GM19324 (cell line): ENCODE results near the gene HELZ.
"Not testable (repeated sequence)": the region's sequence is repeated elsewhere in the genome, so short reads cannot be mapped to it uniquely, and the experiment has no call there.

Experiments
- ATAC-seq: cut with Tn5 transposase; IDR thresholded peaks from one replicate; pipeline ENCODE4 v1.9.1; 2021; ENCODE audit warnings: mild to moderate bottlenecking, moderate library complexity; ENCODE audit not compliant: unreplicated experiment, low FRiP score

HELZ gene

DNA sequence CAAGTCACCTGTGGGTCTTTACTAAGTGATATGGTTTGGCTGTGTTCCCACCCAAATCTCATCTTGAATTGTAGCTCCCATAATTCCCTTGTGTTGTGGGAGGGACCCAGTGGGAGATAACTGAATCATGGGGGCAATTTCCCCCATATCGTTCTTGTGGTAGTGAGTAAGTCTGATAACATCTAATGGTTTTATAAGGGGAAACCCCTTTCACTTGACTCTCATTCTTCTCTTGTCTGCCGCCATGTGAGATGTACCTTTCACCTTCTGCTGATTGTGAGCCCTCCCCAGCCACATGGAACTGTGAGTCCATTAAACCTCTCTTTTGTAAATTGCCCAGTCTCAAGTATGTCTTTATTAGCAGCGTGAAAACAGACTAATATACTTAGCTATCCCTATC lies 48.0 kb downstream of the HELZ start:
- ATAC-seq, result not testable (repeated sequence)

DNA sequence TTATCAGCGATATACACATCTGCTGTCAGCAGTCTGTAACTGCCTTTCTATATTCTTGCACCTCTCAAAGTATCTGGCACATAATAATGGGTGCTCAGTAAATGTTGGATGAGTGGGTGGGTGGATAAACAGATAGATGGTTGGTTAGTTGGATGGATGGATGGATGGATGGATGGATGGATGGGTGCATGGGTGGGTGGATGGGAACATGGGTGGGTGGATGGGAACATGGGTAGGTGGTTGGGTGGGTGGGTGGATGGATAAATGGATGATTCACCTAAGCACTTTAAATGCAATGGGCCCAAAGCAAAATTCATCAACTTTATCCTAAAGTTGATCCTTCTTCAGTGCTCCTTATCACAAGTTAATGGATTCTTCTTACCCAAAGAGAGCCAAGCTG lies 48.6 kb downstream of the HELZ start:
- no peak for ATAC-seq

DNA sequence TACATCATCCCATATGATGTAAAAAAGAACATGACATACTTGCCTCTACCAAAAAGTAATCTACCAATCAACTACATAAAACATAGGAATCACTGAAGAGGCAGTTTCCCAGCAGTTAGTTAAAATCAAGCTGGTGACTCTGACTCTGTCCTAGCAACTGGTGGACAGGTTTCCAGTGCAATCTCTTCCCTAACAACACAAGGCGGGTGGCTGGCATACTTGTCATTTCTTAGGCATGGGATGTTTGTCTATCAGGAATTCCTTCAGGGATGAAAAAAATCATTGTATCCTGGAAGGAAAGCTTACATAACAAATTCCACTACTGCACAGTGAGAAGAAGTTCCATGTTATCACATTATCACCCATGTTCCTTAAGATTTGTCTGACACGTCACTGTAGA lies 50.9 kb downstream of the HELZ start:
- no peak for ATAC-seq

DNA sequence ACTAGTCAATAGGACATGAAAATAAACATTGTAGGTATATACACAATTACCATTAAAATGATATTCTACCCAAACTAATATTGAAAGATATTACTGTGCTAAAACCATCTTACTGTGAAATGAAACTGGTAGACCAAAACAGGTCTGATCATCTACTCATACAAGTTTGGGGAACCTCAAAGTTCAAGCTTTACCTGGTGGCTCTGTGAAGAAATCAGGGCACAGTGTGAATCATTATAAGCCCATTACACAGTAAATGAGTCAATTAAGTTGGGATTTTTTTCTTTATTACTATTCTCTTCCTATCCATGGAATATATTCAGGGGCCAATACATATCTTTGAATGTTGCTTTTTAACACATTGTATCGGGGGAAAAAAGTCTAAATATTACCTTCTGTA lies 57.1 kb downstream of the HELZ start:
- no peak for ATAC-seq

DNA sequence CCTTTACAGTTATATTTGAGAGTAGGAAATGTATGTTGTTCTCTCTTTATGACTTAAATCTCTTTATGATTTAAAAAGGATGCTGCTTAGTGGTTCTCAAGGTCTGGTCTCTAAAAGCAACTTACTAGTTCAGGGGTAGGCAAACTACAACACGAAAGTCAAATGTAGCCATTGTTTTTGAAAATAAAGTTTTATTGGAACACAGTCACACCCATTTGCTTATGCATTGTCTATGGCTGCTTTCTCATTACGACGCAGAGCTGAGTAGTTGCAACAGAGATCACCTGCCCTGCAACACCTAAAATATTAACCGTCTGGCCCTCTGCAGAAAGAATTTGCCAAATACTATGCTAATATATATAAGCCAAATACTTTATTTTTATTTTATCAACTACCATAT lies 58.2 kb downstream of the HELZ start:
- no peak for ATAC-seq

DNA sequence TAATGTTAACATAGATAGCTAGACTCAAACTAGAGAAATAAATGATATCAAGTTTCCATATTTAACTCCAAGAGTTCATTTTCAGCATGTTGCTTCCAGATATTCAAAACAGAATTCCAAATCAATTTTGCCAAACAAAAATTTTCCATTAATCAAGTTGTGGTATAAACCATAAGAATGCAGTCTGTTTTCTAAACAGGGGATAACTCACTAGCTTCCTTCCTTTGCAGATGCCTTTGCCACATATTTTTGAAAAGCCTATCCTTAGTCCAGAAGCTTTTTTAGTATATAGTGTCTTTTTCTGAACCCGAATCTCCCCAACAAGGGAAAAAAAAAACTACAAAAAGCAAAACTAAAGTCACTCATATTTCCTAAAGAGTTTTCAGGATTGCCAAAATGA lies 61.5 kb downstream of the HELZ start:
- ATAC-seq, result no peak

DNA sequence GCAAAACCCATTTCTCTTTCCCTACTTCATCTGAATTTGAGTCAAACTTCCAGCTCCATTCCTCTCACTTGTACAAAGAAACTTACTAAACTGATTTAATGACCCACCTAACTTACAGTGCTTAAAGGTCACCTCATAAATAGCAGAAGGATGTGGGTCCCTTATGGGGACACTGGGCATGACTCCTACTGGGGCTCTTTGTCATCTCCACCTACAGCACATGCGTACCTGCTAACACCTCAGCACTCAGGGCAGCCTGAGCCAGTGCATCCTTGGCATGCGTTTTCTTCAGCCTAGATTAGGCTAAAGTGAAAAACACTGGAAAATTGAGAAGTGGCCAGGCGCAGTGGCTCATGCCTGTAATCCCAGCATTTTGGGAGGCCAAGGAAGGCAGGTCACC lies 63.2 kb downstream of the HELZ start:
- ATAC-seq, result no peak

DNA sequence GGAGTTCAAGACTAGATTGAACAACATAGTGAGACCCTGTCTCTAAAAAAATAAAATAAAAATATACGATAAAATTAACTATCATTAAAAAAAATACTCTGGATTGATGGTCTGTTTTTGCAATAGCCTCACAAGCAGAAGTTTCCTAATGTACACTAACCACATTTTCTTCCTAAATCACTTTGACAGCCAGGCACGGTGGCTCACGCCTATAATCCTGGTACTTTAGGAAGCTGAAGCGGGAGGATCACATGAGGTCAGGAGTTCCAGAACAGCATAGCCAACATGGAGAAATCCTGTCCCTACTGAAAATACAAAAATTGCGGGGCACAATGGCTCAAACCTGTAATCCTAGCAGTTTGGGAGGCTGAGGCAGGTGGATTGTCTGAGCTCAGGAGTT lies 64.7 kb downstream of the HELZ start:
- ATAC-seq, result no peak

DNA sequence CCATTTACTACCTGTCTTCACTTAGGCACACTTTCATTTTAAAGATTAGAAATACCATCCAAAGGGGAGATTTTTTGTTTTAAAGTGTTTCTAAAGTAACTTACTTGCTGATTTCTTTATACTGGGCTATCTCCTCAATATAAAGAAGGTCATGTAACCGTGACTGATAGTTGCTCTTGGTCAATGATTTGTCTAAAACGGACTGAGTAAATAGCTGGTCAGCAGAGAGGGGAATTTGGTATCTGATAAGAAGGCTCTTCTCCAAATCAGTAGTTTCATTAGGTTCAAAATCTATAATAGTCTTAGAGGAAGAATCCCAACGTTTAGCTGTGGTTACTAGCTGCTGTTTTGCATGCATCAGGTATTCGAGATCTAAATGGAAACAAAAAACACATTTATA lies 66.4 kb downstream of the HELZ start:
- ATAC-seq, result no peak

DNA sequence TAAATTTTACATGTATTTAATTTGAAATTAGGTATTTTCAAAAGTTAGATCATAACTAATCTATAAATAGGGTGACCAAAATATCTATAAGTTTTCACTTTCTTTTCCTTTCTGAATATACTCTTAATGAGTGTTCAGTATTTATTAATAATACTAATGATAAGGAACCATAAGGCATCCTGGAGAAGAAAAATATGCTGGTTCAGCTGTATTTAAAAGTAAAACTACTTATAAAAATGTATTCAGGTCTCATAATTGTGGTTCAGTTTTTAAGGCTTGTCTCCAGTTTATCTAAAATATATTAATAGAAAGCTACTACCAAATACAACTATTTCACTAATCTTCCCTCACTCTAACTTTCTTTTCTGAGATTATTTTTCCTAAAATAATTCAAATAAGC lies 67.3 kb downstream of the HELZ start:
- ATAC-seq, result no peak

DNA sequence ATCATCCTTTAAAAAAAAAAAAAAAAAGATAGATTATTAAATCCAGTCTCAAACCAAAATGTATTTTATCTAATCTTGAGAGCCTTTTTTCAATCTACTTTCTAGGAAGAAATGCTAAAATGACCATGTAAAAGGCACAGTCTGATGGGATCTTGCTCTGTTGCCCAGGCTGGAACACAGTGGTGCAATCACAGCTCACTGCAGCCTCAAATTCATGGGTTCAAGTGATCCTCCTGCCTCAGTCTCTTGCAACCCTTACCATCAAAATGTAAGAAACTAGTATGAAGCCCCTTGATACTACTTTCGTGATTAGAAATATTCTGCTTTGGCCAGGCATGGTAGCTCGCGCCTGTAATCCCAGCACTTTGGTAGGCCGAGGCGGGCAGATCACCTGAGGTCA lies 70.8 kb downstream of the HELZ start:
- ATAC-seq, result no peak

DNA sequence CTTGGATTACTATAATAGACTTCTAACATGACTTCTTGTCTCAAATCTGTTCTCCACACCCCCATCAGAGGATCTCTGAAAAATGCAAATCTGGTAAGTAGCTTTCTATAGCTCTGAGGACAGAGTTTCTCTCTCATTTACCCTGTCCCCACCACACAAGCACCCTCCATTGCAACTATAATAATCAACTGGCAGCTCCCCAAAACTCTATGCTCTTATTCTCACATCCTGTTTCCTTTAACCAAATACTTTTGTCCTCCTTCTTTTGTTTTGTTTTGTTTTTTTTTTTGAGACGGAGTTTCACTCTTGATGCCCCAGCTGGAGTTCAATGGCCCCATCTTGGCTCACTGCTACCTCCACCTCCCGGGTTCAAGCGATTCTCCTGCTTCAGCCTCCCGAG lies 73.4 kb downstream of the HELZ start:
- peak; percentile 87 for ATAC-seq

DNA sequence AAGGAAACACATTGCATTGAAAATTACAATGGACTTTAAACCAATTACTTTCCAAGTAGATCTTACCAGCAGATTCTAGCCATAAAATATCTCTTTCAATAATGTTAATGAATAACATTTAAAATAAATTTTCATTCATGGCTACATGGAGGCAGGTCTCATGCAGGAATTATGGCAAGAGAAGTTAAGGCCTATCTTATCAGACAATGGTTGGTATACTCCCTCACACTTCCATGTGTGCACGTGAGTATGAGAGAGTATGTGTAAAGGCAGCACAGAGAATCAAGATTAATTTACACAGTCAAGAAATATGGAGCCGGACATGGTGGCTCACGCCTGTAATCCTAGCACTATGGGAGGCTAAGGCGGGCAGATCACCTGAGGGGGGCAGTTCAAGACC lies 76.5 kb downstream of the HELZ start:
- ATAC-seq, result no peak

DNA sequence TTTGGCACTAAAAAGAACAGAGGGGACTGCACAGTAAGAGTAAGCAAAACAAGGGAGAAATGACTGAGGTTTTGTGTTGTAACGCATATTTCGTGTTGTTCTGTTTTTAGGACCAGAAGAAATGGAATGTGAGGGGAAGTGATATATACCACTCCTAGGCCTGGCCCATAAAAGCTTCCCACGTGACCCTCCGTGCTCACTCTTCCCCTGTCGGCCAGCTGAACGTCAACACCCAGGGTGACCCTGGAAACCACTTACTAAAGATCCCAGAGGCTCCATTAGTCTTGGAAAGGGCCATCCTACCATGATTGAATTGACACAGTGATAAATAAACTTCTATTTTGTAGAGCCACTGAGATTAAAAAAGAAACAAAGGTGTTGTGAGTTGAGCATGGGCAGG lies 79.8 kb downstream of the HELZ start:
- no peak for ATAC-seq

DNA sequence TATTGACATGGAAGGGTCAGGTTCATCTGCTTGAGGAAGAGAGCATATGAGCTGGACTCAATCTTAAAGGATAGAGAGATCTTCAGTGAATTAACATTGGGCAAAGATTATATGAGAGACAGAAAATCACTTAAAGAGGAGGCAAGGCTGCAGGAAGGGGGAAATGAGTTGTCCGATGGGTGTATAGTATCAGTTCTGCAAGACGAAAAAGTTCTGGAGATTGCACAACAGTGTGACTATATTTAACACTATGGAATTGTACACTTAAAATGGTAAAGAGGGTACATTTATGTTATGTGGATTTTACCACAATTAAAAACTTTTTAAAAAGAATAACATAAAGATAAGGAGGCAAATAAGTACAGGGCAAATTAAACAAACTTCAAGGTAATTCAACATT lies 80.7 kb downstream of the HELZ start:
- no peak for ATAC-seq

DNA sequence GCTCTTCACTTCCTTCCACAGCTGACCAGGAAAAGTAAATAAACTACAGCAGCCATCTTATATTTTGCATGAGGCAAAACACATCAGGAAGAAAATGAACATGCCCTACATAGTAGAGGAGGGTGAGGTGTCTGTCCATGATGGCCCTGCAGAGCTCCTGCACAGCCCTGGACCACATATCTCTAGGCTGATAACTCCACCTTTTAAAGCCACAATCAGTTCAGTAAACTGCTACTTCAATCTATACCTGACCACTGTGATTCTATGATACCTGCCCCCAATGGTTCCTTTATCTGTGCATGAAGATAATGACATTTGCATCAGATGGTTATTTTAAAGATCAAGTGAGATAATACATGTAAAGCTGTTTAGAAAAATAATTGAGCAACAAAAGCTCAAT lies 82.2 kb downstream of the HELZ start:
- ATAC-seq, result no peak

DNA sequence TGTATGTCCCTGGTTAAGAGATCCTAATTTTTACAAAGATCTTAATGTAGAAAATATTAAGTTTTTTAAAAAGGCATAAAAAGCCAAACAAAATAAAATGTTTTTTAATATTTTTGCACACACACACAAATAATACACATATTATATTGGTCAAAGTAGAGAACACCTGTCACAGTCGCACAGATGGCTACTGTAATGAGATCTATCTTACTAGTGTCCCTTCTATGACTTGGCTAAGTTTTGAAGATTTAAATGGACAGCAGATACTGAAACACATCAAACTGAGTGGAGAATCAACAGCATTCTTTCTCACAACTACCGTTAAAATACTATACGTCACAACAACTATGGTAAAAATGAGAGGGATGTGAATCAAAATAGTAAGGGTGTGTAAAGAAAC lies 83.4 kb downstream of the HELZ start:
- no peak for ATAC-seq

DNA sequence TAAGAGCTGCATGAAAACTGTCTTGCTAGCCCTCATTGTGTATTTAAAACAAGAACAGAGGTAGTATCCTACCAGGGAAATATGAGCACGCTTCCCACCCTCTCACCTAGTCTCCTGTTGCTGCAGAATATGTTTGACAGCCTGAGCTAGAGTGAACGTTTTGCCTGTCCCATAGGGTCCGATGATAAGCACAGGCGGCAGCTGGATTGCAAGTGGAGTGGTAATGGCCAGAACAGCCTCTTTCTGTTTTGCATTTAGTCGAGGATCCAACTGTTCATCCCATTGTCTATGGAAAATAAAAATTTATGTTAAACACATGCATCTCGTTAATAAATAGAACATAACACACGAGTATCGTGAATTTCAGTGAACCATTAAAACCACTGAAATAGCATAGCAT lies 84.2 kb downstream of the HELZ start:
- no peak for ATAC-seq

DNA sequence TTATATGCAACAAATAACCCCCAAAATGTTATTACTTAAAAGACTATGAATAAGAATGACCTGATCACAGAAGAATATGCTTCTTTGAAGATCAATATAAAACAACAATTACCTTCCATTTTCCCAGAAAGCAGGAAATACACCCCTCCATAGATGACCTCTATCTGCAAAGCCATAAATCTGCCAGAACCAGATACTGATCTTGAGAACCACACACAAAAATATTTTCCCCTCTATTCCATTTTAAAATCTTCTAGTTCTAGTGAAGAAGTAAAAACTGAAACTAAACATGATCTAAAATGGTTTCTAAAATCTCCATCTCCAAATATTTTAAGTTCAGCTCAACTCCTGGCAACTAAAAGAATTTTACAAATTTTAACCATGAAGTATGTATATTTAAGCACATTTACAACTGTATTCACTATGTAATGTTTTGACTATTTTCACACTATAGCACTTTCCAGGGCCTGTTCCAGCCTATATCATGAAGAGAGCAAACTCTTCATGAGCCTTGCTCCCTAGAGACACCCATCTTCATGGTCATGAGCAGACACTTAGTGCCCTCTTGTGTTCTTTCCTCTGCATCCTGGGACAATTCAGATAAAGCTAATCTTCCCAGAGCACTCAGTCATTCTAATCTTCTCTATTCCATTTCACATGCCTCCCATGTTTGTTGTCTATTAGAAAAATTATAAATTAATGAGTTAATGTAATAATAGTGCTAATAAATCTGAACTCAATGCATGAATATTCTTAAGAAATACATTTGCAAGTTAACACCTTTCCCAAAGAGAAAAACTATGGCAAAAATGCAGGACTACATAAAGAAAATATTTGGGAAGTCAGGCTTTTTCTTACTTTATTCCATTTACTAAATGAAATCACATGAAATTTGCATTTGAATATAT lies 87.0 kb downstream of the HELZ start:
- no peak for ATAC-seq

DNA sequence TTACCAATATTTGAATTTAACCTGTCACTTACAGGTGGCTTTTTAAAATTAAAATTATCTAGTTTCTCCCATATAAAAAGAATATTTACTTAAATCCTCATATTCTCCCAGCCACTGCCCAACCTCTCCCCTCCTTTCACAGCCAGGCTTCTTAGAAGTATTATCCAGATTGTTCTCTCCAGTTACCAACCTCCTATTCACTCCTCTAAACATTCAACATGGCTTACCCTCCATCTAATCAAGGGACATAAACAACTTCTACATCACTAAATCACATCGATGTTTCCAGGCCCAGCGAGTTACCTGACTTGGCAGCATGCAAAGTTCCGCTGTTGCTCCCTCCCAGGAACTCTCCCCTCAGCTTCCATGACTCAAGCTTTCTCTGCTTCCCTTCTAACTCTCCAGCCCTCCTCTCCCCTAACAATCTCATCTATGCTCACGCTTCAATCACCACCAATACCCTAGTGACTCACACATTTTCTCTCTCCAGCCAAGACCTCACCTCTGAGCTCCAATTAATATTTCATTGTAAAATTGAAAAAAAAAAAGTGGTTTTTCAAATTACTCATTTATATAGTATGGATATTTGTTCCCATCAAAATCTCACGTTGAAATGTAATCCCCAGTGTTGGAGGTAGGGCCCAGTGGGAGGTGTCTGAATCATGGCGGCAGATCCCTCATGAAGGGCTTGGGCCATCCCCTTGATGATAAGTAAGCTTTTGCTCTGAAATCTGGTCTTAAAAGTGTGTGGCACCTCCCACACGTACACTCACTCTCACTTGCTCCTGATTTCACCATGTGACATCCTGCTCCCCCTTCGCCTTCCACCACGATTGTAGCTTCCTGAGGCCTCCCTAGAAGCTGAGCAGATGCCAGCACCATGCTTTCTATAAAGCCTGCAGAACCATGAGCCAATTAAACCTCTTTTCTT lies 88.5 kb downstream of the HELZ start:
- ATAC-seq, result no peak

DNA sequence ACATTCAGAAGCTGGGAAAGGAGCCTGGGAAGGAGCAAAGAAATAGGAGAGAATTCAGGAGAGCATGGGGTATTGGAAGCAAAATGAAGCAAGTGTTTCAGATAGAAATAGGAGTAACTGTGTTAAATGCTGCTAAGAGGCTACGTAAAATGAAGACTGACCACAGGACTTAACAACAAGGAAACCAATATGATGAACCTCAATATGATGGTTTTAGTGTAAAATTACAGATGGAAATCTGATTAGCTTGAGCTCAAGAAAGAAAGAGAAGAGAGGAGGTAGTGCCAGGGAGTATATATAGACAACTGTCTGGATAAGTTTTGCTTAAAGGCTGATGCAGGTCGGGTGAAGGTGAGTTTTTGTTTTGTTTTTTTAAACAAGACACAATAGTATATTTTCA lies 92.2 kb downstream of the HELZ start:
- no peak for ATAC-seq

DNA sequence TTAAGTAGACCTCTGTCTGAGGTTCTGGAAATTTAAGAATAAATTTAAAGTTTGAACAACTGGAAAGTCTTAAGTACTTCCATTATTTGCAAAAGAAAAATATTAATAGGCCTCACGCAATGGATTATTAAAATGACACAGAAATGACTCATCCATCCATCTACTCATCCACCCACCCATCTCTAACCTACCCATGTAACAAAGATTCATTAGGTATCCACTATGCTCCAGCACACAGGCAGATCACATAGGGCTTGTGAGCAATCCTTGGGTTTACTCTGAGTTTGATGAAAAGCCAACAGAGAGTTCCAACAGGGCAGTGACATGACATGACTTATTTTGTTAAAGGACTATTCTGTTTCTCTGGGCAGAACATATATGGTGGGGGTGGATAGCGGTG lies 93.3 kb downstream of the HELZ start:
- no peak for ATAC-seq
